Activated T-cell treated with anti-CD3 and anti-CD28 coated beads for 48 hours (primary cell): Measurements from ENCODE around the gene CD34.
"Not testable (repeated sequence)": the region's sequence is repeated elsewhere in the genome, so short reads cannot be mapped to it uniquely, and the experiment has no call there.

Experiments used
- DNase-seq: peaks from one replicate; pipeline ENCODE4 v3.0.0-alpha.2; 2020; ENCODE audit warnings: low read depth

Gene CD34

DNA sequence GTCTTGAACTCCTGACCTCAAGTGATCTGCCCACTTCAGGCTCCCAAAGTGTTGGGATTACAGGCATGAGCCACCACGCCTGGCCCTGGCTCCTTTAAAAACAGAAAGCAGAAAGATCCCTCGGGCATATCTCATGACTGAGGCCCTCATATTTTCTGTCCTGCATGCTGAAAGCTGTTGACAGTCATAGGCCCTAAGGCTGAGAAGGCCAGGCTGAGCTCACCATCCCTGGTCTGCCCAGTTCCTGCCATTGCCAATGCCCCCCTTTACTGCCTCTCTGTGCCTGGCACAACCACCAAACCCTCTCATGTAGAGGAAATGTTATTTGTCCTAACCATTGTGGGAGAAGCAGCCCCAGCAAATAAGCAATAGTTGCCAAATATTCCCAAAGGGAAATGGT, 12.7 kb downstream of the CD34 start:
- no peak for DNase-seq

DNA sequence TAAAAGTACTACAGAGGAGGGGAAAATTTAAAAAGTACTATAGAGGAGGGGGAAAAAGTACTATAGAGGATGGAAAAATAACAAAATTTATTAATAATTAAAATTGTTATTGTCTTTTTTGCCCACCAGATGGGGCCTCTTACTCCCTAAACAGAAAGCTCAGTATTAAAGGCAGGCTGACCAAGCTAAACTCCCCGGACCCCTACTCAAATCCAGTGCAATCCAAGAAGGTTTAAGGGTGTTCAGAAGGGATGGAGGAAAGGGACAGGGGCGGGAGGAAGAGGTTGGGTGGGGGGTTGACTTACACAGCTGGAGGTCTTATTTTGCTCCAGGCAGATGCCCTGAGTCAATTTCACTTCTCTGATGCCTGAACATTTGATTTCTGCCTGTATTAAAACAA, 13.7 kb downstream of the CD34 start:
- DNase-seq: no peak

DNA sequence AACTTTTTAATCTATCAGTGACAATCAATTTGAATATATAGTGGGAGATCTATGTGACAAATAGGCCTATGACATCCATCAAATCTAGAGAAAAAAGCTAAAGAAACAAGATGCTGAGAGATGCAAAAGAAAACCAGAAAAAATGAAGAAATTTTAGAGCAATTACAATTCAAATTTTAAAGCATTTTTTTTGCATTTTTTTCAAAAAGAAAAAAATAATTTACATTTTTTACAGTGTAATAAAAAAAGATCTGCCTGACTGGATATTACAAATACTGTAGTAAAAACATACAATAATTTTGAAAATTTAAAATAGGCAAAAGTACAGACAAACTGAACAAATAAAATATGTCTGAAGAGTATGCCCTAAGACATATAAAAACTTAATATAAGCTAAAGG, 14.4 kb downstream of the CD34 start:
- no peak for DNase-seq

DNA sequence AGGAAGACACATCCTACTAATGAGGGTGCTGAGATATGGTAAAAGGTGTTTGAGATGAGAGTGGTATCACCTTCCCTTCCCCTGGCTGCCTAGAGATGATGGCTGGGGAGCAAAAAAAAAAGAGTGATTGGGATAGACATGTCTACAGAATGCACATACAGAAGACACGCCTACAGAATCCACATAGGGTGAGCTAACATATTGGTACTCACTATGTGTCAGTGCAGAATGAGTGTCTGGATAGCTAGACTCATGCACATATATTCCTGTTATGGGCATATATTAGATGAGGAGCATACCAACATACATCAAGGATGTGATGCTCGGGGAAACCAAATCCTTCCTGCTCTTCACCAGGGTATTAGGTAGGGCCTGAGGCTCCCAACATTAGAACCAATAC, 16.2 kb downstream of the CD34 start:
- DNase-seq: no peak

- no peak for DNase-seq
These were observed 17.0 kb downstream of the CD34 start for GRCh38 chr1:207893737-207894582.

DNA sequence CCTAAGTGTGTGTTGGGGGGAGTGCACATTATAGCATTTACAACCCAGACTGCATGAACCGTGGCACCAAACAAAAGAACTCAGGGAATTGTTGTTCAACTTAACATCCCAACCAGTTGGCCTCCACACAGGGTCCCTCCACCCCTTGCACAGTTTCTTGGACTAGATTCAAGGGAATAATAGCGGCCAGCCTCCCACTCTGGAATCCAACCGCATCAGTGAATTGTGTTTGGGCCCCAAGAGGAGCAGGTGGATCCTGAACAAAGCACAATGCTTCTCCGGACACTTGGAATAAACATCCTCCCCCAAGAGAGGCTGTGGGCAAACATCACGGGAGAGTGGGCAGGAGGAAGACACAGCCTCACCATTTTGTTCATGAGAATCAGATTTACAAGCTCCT, 18.2 kb downstream of the CD34 start:
- DNase-seq: no peak

GRCh38 chr1:207891148-207891547, 19.8 kb downstream of the CD34 start:
- no peak for DNase-seq

DNA sequence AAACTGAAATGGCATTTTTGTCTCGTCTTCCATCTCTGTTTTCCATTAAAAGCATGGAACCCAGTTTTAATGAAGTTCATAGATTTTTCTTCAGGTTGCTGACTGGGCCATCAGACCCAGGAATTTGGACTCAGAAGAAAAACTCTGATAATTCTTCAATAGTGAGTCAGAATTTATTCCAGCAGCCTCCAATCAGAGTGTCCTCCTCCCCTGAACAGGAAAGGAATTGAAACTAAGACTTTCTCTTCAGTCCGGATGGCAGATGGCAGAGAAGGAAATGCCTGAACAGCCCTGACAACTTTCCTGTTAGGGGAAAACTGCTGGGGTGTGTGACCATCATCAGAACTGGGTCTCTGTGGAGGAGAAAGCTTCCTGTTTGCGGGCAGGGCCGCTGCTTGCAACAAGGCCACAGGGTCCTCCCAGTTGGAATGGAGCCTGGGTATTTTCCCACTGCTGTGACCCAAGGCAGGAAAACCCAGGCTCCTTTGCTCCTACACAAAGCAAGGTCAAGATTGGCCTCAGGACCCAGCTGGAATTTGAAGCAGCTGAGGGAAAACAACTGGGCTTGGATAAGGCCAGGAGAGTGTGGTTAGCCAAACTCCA, 20.7 kb downstream of the CD34 start:
- no peak for DNase-seq

DNA sequence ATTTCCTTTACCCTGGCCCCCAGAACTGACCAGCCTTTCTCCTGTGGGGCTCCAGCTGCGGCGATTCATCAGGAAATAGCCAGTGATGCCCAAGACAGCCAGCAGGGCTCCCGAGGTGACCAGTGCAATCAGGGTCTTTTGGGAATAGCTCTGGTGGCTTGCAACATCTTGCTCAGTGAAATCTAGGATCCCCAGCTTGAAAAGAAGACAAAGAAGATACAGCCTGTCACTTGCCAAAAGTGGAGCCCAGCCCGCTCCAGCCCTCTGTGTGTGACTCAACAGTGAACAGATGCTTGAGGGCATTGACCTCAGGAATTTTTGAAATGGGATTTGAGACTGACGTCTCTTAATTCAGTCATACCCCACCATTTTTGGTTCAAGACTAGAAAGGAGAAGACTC, 22.3 kb downstream of the CD34 start:
- no peak for DNase-seq

DNA sequence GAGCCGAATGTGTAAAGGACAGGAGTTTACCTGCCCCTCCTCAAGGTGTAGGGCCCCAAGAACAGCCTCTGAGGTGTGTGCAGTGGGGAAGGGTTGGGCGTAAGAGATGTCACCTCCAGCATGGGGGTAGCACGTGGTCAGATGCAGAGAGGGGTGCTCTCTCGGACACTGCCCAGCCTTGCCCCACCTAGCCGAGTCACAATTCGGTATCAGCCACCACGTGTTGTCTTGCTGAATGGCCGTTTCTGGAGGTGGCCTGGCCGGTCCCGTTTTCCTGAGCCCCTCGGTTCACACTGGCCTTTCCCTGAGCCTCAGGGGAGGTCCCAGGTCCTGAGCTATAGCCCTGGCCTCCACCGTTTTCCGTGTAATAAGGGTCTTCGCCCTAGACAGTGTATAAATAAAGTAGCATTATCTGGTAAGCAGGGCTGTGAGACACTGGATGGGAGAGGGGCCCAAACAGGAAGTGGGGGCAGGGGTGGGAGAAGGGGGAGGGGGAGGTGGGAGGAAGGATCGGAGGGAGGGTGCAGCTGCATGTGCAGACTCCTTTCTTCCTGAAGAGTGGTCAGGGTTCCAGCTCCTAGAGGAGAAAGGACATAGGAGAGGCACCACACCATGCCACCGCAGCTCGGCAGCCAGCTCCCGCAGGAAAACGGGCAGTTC, 23.3 kb downstream of the CD34 start:
- DNase-seq: no peak

GRCh38 chr1:207886227-207886626, 24.7 kb downstream of the CD34 start:
- no peak for DNase-seq

DNA sequence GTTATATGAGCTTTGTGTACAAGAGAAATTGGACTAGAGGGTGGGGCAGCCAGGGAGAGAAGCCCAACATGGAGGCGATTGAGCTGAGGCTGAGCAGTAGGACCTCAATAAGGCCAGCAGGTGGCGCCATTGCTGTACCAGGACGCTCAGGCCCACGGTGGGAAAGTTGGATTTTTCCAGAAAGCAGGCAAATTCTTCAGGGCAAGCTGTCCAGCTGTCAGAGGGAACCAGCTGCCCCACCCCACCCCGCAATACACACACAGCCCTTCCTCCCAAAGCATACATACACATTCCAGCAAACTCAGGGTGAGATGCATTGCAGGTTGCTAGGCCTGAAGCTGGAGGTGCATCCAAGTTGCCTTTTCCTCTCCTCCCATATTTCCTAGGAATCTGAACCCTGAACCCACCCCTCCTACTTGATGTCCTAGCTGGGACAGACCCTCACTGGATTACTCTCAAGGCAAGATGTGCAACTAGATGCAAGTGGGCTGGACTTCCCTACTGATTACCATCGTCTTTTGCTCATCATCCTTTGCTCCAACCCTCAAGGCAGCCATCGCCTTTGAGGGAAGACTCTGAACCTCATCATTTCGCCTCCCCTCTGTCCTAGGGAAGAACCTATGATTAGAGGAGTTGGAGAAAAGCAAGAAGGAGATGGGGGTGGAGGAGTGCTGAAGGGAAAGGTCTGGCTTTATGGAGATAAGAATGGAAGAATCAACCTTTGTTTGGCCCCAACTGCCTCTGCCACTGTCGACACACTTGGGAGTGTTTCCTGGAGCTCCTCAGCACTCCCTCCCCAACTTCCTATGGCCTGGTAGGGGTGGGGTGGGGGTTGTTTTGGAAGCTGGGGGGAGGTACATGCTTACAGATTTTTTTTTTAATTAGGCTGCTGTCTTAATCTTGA, 25.5 kb downstream of the CD34 start:
- DNase-seq: peak; percentile 61

DNA sequence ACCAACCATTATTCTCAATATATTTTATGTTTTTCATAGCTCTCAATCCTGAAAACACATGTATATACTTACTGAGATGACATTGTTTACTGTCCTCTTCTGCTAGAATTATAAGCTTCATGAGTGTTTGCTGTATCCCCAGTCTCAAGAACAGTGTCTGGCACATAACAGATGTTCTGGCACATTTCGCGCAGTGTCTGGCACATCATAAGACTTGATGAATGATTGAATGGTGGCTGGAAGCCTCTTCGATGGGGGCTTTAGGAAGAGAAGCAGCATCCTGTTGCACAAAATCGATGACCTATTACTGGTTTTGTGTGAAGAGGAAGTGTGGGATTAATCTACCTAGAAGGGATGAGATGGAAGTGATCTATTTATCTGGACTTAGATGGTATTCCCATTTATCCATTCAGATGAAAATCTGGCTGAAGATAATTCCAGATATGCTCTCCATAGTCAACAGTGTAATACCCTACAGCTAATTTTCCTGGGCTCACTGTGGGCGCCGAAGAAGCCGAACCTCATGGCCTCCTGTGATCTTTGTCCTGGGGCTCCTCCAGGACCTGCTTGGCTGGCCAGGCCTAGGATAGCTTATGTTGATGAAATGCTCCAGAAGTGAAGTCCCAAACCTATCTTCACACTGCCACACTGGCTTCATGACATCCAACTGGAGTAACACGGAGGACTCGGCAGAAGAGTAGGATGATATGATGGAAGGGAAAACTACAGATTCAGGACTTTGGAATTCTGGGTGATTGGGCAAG, 26.5 kb downstream of the CD34 start:
- DNase-seq: no peak

- no peak for DNase-seq
These were observed 27.2 kb downstream of the CD34 start for GRCh38 chr1:207883660-207884250.

GRCh38 chr1:207883104-207883651, 27.7 kb downstream of the CD34 start:
- DNase-seq: no peak

- no peak for DNase-seq
These were observed 28.2 kb downstream of the CD34 start for GRCh38 chr1:207882692-207883091.

DNA sequence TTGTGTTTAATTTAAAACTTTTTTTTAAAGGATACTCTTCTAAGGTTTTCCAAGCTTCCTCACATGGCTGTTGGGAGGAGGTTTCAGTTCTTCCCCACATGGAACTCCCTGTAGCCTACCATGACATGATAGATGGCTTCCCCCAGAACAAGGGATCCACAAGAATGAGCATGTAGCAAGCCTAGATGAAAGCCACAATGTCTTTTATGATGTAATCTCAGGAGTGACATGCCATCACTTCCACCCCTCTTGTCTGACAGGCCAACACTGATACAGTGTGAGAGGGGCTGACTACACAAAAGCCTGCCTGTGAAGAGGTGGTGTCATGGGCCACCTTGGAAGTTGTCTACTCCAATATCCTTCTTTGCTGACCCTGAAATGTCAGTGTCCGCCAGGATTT, 32.0 kb downstream of the CD34 start:
- no peak for DNase-seq

DNA sequence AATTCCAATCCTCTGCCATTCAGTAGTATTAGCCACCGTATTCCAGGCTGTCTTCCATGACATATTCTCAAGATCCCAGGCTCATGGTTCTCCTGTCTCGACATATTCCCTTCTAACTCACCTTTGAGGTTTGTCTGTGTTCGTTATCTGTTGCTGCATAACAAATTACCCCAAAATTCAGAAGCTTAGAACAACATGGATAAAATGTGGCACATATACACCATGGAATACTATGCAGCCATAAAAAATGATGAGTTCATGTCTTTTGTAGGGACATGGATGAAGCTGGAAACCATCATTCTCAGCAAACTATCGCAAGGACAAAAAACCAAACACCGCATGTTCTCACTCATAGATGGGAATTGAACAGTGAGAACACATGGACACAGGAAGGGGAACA, 33.0 kb downstream of the CD34 start:
- DNase-seq: not testable (repeated sequence)

DNA sequence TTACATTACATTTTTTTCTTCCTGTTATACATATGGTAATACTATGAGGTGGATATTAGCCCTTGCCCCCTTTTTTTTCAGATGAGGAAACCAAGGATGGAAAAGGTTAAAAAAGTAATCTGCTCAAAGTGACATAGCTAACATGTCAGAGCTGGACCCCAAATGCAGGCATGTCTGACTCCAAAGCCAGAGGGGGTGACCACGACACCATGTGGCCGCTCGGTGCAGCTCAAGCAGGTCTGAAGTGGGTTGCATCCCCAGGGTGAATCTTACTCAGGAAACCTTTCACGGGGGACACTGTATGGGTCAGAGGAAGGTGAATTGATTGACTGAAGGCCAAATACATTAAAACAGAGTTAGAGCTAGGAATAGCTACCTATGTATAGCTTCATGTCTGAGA, 34.8 kb downstream of the CD34 start:
- DNase-seq: no peak

DNA sequence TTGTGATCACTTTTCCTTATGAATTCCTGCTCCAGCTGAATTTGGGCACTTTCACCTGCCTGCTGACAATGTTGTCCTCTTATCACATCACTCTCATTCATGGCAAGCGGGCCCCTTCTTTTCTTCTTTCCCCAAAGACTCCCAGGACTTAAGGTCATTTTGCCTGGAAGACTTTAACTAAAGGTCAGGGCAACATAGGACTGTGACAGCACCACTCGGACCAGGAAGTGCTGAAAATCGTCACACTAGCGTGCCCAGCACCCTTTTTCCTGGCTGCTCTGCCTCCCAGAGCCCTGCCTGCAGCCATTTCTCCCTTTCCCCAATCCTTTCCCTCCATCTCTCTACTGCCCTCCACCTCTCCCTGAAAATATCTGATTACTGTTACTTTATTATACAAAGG, 35.4 kb downstream of the CD34 start:
- no peak for DNase-seq
